Right cardiac atrium (tissue), 5 donors: ENCODE results near the gene NCMAP. TPM values are rescaled to one million over a fixed set of nuclear protein-coding genes. Genes with fewer than 3 reads are reported as not detected.

Experiments
- ATAC-seq, 2 donors: fragments of 200-7000 bp; cut with Tn5 transposase; one replicate each; pipeline versions ENCODE4 v1.8.0 to v1.9.1; 2020; ENCODE audit warnings: moderate library complexity in 2 of 2, mild to moderate bottlenecking in 1 of 2
- DNase-seq, 3 donors: peaks; one replicate each; pipeline ENCODE4 v3.0.0-alpha.2; 2020
- H3K27ac ChIP-seq: one replicate; pipeline ENCODE4 v1.5.1; 2013; ENCODE audit warnings: mild to moderate bottlenecking, low read length, control low read depth, moderate library complexity
- H3K27me3 ChIP-seq: one replicate; pipeline ENCODE4 v1.6.1; 2013; ENCODE audit not compliant: control insufficient read depth, insufficient read depth
- H3K4me1 ChIP-seq: one replicate; pipeline ENCODE4 v1.6.1; 2013; ENCODE audit warnings: low read length; ENCODE audit not compliant: control insufficient read depth, insufficient read depth
- H3K4me3 ChIP-seq: one replicate; pipeline ENCODE4 v1.5.1; 2013; ENCODE audit warnings: low read length, control low read depth
- H3K9me3 ChIP-seq: one replicate; pipeline ENCODE4 v1.6.1; 2013; ENCODE audit warnings: low read length; ENCODE audit not compliant: control insufficient read depth
- WGBS: extraction: QIAGEN DNeasy Blood & Tissue Kit; methylation state at CpG from one replicate; pipeline ENCODE4 v1.1.7; 2013; 5-methylcytosine and 5-hydroxymethylcytosine counted together
- intact Hi-C, 4 donors: fragments of 100-400 bp; cut with DNase I; formaldehyde crosslinking; loops; one replicate each; pipeline versions ENCODE4 v1.11.0 to v1.14.0; 2022 to 2023
- polyA plus RNA-seq: library from polyadenylated mRNA; stranded (reverse); fragments of 200-250 nt; gene quantifications from one replicate; pipeline ENCODE4 v1.2.3, GENCODE V29; 2013
- total RNA-seq, 4 donors: library from RNA; stranded (reverse); fragmentation: NEBNext Ultra II Directional; extraction: Animal tissue kit (Norgen Biotek cat#: 25700); gene quantifications; one replicate each; pipeline ENCODE4 v1.2.1, GENCODE V29; 2021
- donor health status: healthy with polysubstance abuse.
- donor health status: DM: no; HTN: yes; CAD: no.
- donor health status: DM: no; HTN: no; CAD: no.
- donor health status: DM: no; HTN: yes; CAD: no; lungs with severe emphysema.
- donor health status: DM: yes; HTN: yes; CAD: no.

NCMAP gene
- total and polyA plus RNA-seq, 5 donors: 0.21 to 1.0 (median 0.71) TPM; not detected in 1

DNA sequence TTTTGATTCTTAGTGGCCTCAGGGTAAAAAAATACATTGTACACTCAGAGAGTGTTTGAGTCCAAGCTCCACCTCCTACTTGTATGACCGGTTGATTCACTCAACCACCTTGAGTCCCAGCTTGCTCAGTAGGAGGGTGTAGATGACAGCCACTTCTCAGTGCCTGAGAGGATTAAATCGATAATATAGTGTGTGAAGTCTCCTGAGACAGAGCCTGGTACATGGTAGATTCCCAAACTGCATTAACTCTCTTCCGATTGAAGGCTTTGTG lies 38.4 kb downstream of the NCMAP start:
- H3K27ac ChIP-seq: no peak overlapping the region
- H3K4me3 ChIP-seq: no peak overlapping the region
- WGBS: 87% methylated on average over 3 of the region's 3 CpGs
- H3K9me3 ChIP-seq: no peaks in the 10 kb centered on the region
- no peaks in the 10 kb centered on the region for H3K4me1 ChIP-seq
- H3K27me3 ChIP-seq: no peaks in the 10 kb centered on the region
- DNase-seq (no peak), ATAC-seq (no peak)
- intact Hi-C loops: no loop called here

DNA sequence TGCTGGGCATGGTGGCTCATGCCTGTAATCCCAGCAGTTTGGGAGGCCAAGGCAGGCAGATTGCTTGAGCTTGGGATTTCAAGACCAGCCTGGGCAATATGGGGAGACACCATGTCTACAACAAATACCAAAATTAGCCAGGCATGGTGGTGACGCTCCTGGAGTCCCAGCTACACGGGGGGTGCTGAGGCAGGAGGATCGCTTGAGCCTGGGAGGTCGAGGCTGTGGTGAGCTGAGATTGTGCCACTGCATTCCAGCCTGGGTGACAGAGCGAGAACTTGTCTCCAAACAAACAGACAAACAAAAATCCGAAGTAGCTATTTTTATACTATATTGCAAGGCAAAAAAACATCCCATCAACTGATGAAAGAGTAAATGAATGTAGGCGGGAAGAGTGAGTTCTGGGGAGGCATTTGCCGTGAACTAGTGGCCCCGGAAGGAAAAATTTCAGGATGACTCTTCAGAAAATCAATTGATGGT lies 40.6 kb downstream of the NCMAP start:
- 74% methylated on average over 9 of the region's 9 CpGs for WGBS
- Histone ChIP-seq H3K4me1 (no peaks in the 10 kb centered on the region), H3K9me3 (no peaks in the 10 kb centered on the region), H3K4me3 (no peak overlapping the region), H3K27ac (no peak overlapping the region), H3K27me3 (no peaks in the 10 kb centered on the region)
- ATAC-seq: no peak
- DNase-seq: no peak
- intact Hi-C loops: no loop called here

- intact Hi-C loops: no loop called here
- 91% methylated on average over 3 of the region's 3 CpGs for WGBS
- no peak for ATAC-seq
Measured at GRCh38 chr1:24599265-24599664, 43.4 kb downstream of the NCMAP start.

GRCh38 chr1:24600551-24600950 lies 44.7 kb downstream of the NCMAP start:
- no peak for ATAC-seq
- DNase-seq: no peak
- H3K4me1 ChIP-seq: no peaks in the 10 kb centered on the region
- no peak overlapping the region for H3K4me3 ChIP-seq
- intact Hi-C loops: no loop called here
- no peaks in the 10 kb centered on the region for H3K9me3 ChIP-seq
- no peaks in the 10 kb centered on the region for H3K27me3 ChIP-seq
- H3K27ac ChIP-seq: no peak overlapping the region
- WGBS: 62% methylated on average over 5 of the region's 5 CpGs

More at GRCh38 chr1:24599265-24599664, 43.4 kb downstream of the NCMAP start:
- no peak overlapping the region for H3K27ac ChIP-seq
- H3K4me3 ChIP-seq: no peak overlapping the region
- H3K4me1 ChIP-seq: no peaks in the 10 kb centered on the region
- no peaks in the 10 kb centered on the region for H3K27me3 ChIP-seq
- H3K9me3 ChIP-seq: no peaks in the 10 kb centered on the region
- DNase-seq: no peak

DNA sequence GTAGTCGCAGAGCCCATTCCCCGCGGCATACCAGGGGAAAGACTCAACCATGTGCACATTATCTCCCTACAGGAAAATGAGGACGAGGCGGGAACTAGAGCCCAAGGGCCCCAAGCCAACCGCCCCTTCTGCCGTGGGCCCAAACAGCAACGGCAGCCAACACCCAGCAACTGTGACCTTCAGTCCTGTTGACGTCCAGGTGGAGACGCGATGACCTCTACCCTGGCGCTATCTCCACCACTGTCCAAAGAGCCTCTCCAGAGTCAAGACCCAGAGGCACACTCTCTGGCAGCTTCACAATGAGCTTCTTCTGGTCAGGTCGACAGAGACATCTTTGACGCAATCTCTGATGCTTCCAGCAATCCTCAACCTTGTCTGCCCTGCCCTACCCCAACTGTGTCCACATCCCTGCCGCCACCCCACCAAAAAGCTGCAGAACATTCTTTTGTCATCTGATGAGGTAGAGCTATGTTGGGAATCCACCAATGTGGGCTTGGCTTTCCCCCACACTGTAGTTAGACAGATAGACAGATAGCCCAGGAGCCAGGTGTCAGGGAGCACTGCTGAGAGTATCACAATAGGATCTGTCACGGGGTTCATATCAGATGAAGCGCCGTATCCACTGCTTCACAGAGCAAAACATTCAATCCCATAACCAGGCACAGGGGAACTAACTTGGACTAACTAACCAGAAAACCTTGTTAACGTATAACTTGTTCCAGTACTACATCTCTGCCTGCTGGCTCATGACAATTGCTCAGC lies 49.8 kb downstream of the NCMAP start:
- WGBS: 81% methylated on average over 19 of the region's 19 CpGs
- ATAC-seq: no peak
- no peak overlapping the region for H3K27ac ChIP-seq

GRCh38 chr1:24606296-24606605 lies 50.4 kb downstream of the NCMAP start:
- DNase-seq (no peak), ATAC-seq (no peak)
- no peaks in the 10 kb centered on the region for H3K9me3 ChIP-seq
- H3K27ac ChIP-seq: no peak overlapping the region
- intact Hi-C loops: no loop called here
- no peaks in the 10 kb centered on the region for H3K27me3 ChIP-seq
- 69% methylated on average over 3 of the region's 3 CpGs for WGBS
- H3K4me3 ChIP-seq: no peak overlapping the region
- H3K4me1 ChIP-seq: no peaks in the 10 kb centered on the region

More for the DNA sequence above, 49.8 kb downstream of the NCMAP start:
- Histone ChIP-seq H3K4me1 (no peaks in the 10 kb centered on the region), H3K27me3 (no peaks in the 10 kb centered on the region), H3K4me3 (no peak overlapping the region), H3K9me3 (no peaks in the 10 kb centered on the region)
- DNase-seq: no peak
- intact Hi-C loops: no loop called here

DNA sequence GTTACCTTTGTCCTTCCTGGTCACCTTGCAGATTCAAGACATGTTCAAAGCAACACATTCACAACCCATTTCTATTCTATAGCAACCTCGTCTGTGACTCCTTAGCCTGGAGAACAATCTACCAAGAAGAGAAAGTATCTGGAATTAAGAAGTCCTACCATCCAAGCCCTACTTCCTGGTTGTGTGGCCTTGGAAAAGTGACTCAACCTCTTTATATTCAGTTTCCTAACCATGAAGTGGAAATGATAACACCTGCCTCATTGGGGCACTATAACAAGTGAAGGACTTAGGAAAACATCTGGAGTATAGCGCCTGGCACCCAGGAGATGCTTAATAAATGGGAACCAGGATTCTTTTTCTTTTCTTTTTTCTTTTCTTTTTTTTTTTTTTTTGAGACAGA lies 50.7 kb downstream of the NCMAP start:
- Histone ChIP-seq H3K4me1 (no peaks in the 10 kb centered on the region), H3K4me3 (no peak overlapping the region), H3K27me3 (no peaks in the 10 kb centered on the region), H3K9me3 (no peaks in the 10 kb centered on the region), H3K27ac (no peak overlapping the region)
- ATAC-seq (no peak), DNase-seq (no peak)
- intact Hi-C loops: no loop called here
- 92% methylated on average over 2 of the region's 2 CpGs for WGBS

- DNase-seq (no peak), ATAC-seq (no peak)
- no peak overlapping the region for H3K27ac ChIP-seq
- H3K27me3 ChIP-seq: no peaks in the 10 kb centered on the region
- no peaks in the 10 kb centered on the region for H3K9me3 ChIP-seq
- 77% methylated on average over 3 of the region's 3 CpGs for WGBS
- H3K4me1 ChIP-seq: no peaks in the 10 kb centered on the region
- H3K4me3 ChIP-seq: no peak overlapping the region
- intact Hi-C loops: no loop called here
Measured at GRCh38 chr1:24609949-24610517, 54.1 kb downstream of the NCMAP start.

DNA sequence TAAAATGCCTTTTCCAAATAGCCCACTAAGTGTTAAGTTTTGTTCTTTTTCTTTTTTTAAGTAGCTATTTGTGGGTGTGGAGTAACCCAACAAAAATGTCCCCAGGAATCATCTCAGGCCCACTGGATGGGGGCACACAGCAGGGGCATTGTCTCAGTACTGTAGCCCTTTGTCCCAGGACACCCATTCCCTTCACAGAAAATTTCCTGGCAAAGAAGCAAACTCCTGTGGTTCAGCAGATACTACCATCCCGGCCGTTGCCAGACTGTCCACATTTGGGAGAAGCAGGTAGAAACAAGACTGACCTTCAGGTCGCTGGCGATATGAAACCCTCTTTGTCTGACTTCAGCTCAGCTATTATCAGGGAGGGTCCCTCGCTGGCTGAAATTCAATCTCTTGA lies 63.5 kb downstream of the NCMAP start:
- ATAC-seq (no peak), DNase-seq (no peak)
- Histone ChIP-seq H3K4me1 (no peaks in the 10 kb centered on the region), H3K27me3 (no peaks in the 10 kb centered on the region), H3K4me3 (no peak overlapping the region), H3K27ac (no peak overlapping the region), H3K9me3 (no peaks in the 10 kb centered on the region)
- intact Hi-C loops: no loop called here
- WGBS: 67% methylated on average over 5 of the region's 5 CpGs

DNA sequence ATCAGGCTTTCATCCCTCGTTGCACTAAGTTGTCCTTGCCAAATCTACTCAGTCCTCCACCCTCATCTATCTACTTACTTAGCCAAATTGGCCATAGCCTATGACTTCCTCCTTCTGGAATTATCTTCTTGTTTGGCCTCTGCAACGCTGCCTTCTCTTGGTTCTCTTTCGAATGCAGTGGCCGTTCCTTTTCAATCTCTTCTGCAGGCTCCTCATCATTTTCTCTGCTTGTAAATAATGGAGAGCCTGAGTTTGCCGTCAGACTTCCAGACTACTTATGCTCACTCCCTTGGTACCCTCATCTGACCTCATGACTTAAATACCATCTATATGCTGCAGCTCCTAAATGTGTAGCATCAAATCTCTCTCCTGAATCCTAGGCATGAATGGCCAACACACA lies 64.8 kb downstream of the NCMAP start:
- WGBS: 55% methylated on average over 5 of the region's 5 CpGs
- H3K27me3 ChIP-seq: no peaks in the 10 kb centered on the region
- no peak for ATAC-seq
- no peak for DNase-seq
- H3K27ac ChIP-seq: no peak overlapping the region
- intact Hi-C loops: loop anchor here in 1 of 4 donors (10.0 kb wide), 1 partner anchor 206 kb away; the partner anchor contains the start of genes NIPAL3 and STPG1
- no peak overlapping the region for H3K4me3 ChIP-seq
- H3K4me1 ChIP-seq: no peaks in the 10 kb centered on the region
- no peaks in the 10 kb centered on the region for H3K9me3 ChIP-seq

DNA sequence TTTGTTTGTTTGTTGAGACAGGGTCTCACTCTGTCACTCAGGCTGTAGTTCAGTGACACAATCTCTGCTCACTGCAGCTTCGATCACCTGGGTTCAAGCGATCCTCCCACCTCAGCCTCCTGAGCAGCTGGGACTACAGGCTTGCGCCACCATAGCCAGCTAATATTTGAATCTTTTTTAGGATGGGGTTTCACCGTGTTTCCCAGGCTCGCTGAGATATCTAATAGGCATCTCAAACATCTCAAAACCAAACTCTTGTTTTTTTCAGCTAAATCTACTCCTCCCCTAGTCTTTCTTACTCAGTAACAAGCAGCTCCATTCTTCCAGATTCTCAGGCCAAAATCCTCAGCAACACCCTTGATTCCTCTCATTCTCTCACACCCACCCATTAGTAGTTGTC lies 65.2 kb downstream of the NCMAP start:
- H3K4me3 ChIP-seq: no peak overlapping the region
- no peaks in the 10 kb centered on the region for H3K9me3 ChIP-seq
- H3K27ac ChIP-seq: no peak overlapping the region
- H3K27me3 ChIP-seq: no peaks in the 10 kb centered on the region
- ATAC-seq (no peak), DNase-seq (no peak)
- WGBS: 82% methylated on average over 5 of the region's 5 CpGs
- no peaks in the 10 kb centered on the region for H3K4me1 ChIP-seq
- intact Hi-C loops: loop anchor here in 1 of 4 donors (10.0 kb wide), 1 partner anchor 206 kb away; the partner anchor contains the start of genes NIPAL3 and STPG1
